ENCODE measurements around the gene RELCH. TPM values are rescaled to one million over a fixed set of nuclear protein-coding genes. Genes with fewer than 3 reads are reported as not detected.

RELCH gene
- total RNA-seq, 1 experiment from 2014 or later, result 19.5 TPM

- ATAC-seq, result no peak
Measured at GRCh38 chr18:62262061-62262460, 75.0 kb downstream of the RELCH start.

DNA sequence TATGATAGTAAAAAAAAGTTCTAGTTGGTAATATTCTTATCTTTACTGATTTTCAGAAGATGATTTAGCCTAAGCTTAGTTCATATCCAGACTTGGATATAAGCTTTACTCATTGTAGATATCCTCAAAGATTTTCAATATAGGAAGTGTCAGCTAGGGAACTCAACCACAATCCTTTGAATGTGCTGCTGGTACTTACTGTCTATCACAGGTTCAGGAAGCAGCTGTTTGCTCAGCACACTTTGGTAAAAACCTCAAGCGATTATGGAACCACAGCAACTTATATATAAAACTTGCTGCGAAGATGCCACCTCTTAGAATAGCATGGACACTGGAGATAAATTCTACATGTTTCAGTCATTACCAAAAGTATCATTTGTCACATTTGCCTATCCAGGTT, 77.9 kb downstream of the RELCH start:
- DNase-seq (ENCODE audit: low read depth, low spot score) (no peak), ATAC-seq (no peak)
- no peaks in the 10 kb centered on the region for H3K9me3 ChIP-seq (ENCODE audit: control insufficient read depth, insufficient read depth, low read depth, low read length)
- no TSS peak for BruUV-seq (replicated peaks)
- no peak overlapping the region for H3K4me3 ChIP-seq (ENCODE audit: low read depth in 2 of 2, low read length in 2 of 2)
- TF ChIP-seq POLR2AphosphoS5 (IDR thresholded peaks at IDR 0.05; ENCODE audit: low read depth, low read length) (no peak), TCF7L2 (IDR thresholded peaks at IDR 0.05; ENCODE audit: low read depth, low read length) (no peak), REST (IDR thresholded peaks at IDR 0.05; ENCODE audit: insufficient read depth in 1 of 2, low read depth in 2 of 2, low read length in 1 of 2) (no peak), SIN3A (IDR thresholded peaks at IDR 0.05; ENCODE audit: borderline replicate concordance, insufficient read depth, low read depth, low read length) (no peak)
- TF ChIP-seq, protein P1, sequence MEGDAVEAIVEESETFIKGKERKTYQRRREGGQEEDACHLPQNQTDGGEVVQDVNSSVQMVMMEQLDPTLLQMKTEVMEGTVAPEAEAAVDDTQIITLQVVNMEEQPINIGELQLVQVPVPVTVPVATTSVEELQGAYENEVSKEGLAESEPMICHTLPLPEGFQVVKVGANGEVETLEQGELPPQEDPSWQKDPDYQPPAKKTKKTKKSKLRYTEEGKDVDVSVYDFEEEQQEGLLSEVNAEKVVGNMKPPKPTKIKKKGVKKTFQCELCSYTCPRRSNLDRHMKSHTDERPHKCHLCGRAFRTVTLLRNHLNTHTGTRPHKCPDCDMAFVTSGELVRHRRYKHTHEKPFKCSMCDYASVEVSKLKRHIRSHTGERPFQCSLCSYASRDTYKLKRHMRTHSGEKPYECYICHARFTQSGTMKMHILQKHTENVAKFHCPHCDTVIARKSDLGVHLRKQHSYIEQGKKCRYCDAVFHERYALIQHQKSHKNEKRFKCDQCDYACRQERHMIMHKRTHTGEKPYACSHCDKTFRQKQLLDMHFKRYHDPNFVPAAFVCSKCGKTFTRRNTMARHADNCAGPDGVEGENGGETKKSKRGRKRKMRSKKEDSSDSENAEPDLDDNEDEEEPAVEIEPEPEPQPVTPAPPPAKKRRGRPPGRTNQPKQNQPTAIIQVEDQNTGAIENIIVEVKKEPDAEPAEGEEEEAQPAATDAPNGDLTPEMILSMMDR (IDR thresholded peaks at IDR 0.05), result no peak
- peaks cover 5% of the 10 kb centered on the region; the same call in 1 of the 2 replicates for H3K36me3 ChIP-seq (ENCODE audit: control insufficient read depth, insufficient read depth, low read length)
- H3K27ac ChIP-seq (ENCODE audit: low read length), result no peak overlapping the region
- intact Hi-C loops (cut with micrococcal nuclease; ENCODE audit: unreplicated experiment), result no loop called here
- no peaks in the 10 kb centered on the region for H3K4me1 ChIP-seq (ENCODE audit: control insufficient read depth, insufficient read depth, low read length)
- in situ Hi-C loops (cut with HindIII; ENCODE audit: low pct_unique_long_range_greater_than_20kb, low sequenced_read_pairs), result no loop called here
- POLR2A ChIA-PET, result no interaction called here
- H3K27me3 ChIP-seq (ENCODE audit: control insufficient read depth, insufficient read depth, low read length), result no peaks in the 10 kb centered on the region
- CTCF ChIA-PET, result no interaction called here

More at GRCh38 chr18:62262061-62262460, 75.0 kb downstream of the RELCH start:
- no peak overlapping the region for H3K4me3 ChIP-seq (ENCODE audit: low read depth in 2 of 2, low read length in 2 of 2)
- ChIA-PET POLR2A (no interaction called here), CTCF (no interaction called here)
- no TSS peak for BruUV-seq (replicated peaks)
- no peak overlapping the region for H3K27ac ChIP-seq (ENCODE audit: low read length)
- no peaks in the 10 kb centered on the region for H3K4me1 ChIP-seq (ENCODE audit: control insufficient read depth, insufficient read depth, low read length)
- in situ Hi-C loops (cut with HindIII; ENCODE audit: low pct_unique_long_range_greater_than_20kb, low sequenced_read_pairs) (no loop called here), intact Hi-C loops (cut with micrococcal nuclease; ENCODE audit: unreplicated experiment) (no loop called here)
- no peaks in the 10 kb centered on the region for H3K9me3 ChIP-seq (ENCODE audit: control insufficient read depth, insufficient read depth, low read depth, low read length)
- no peak for TF ChIP-seq REST (IDR thresholded peaks at IDR 0.05; ENCODE audit: insufficient read depth in 1 of 2, low read depth in 2 of 2, low read length in 1 of 2)
- TF ChIP-seq, protein P1 (IDR thresholded peaks at IDR 0.05), result no peak
- TF ChIP-seq SIN3A (IDR thresholded peaks at IDR 0.05; ENCODE audit: borderline replicate concordance, insufficient read depth, low read depth, low read length), result no peak
- no peak for TF ChIP-seq POLR2AphosphoS5 (IDR thresholded peaks at IDR 0.05; ENCODE audit: low read depth, low read length)
- no peak for TF ChIP-seq TCF7L2 (IDR thresholded peaks at IDR 0.05; ENCODE audit: low read depth, low read length)
- H3K36me3 ChIP-seq (ENCODE audit: control insufficient read depth, insufficient read depth, low read length), result peaks cover 8% of the 10 kb centered on the region
- DNase-seq (ENCODE audit: low read depth, low spot score), result no peak
- no peaks in the 10 kb centered on the region for H3K27me3 ChIP-seq (ENCODE audit: control insufficient read depth, insufficient read depth, low read length)

Measured in Panc1 (cell line).